CD4-positive, alpha-beta T cell treated with Interleukin-17A for 4 hours (primary cell): ENCODE measurements around the gene NFKB1.
A peak's percentile ranks its signal among the peaks of the same experiment; 100 is the strongest.
"Not testable (repeated sequence)": the region's sequence is repeated elsewhere in the genome, so short reads cannot be mapped to it uniquely, and the experiment has no call there.

Source experiments
- DNase-seq: peaks from one replicate; pipeline ENCODE4 v3.0.0-alpha.2; 2020; ENCODE audit warnings: mixed read lengths

Gene NFKB1

GRCh38 chr4:102567427-102567826, 66.3 kb downstream of the NFKB1 start:
- DNase-seq, result no peak

- no peak for DNase-seq
Observed at GRCh38 chr4:102569200-102569599, 68.0 kb downstream of the NFKB1 start.

- DNase-seq, result not testable (repeated sequence)
Observed at GRCh38 chr4:102570211-102570610, 69.1 kb downstream of the NFKB1 start.

GRCh38 chr4:102572452-102572851, 71.3 kb downstream of the NFKB1 start:
- no peak for DNase-seq

GRCh38 chr4:102574317-102574716, 73.2 kb downstream of the NFKB1 start:
- DNase-seq, result no peak

- DNase-seq, result no peak
Observed at GRCh38 chr4:102575369-102576129, 74.4 kb downstream of the NFKB1 start.

- no peak for DNase-seq
Observed at GRCh38 chr4:102578270-102578669, 77.1 kb downstream of the NFKB1 start.

GRCh38 chr4:102578819-102579218, 77.7 kb downstream of the NFKB1 start:
- peak; percentile 28 for DNase-seq

- DNase-seq, result no peak
Observed at GRCh38 chr4:102579794-102580462, 78.8 kb downstream of the NFKB1 start.

- no peak for DNase-seq
Observed at GRCh38 chr4:102580463-102580842, 79.3 kb downstream of the NFKB1 start.

GRCh38 chr4:102584091-102584490, 82.9 kb downstream of the NFKB1 start:
- no peak for DNase-seq

GRCh38 chr4:102585329-102585728, 84.2 kb downstream of the NFKB1 start:
- no peak for DNase-seq

- no peak for DNase-seq
Observed at GRCh38 chr4:102586002-102586643, 85.0 kb downstream of the NFKB1 start.

- peak; percentile 47 for DNase-seq
Observed at GRCh38 chr4:102586644-102587021, 85.5 kb downstream of the NFKB1 start.

GRCh38 chr4:102589743-102590142, 88.6 kb downstream of the NFKB1 start:
- DNase-seq, result no peak

- no peak for DNase-seq
Observed at GRCh38 chr4:102592256-102592655, 91.1 kb downstream of the NFKB1 start.

- DNase-seq, result no peak
Observed at GRCh38 chr4:102593147-102593546, 92.0 kb downstream of the NFKB1 start.

- no peak for DNase-seq
Observed at GRCh38 chr4:102594000-102594399, 92.8 kb downstream of the NFKB1 start.

- DNase-seq, result no peak
Observed at GRCh38 chr4:102596532-102596931, 95.4 kb downstream of the NFKB1 start.

- DNase-seq, result no peak
Observed at GRCh38 chr4:102598086-102598761, 97.1 kb downstream of the NFKB1 start.

- DNase-seq, result no peak
Observed at GRCh38 chr4:102598762-102599374, 97.7 kb downstream of the NFKB1 start.

GRCh38 chr4:102599455-102599854, 98.3 kb downstream of the NFKB1 start:
- no peak for DNase-seq

- DNase-seq, result no peak
Observed at GRCh38 chr4:102599886-102600285, 98.7 kb downstream of the NFKB1 start.
